NCI-H345 treated with DMSO at 0.1 percent for 48 hours (cell line): ENCODE data around the gene ATAD5.

Experiments used
- DNase-seq: peaks from one replicate; lab custom pipeline; 2025; ENCODE audit not compliant: unreplicated experiment; lab: John Stamatoyannopoulos, UW

The ATAD5 gene

DNA sequence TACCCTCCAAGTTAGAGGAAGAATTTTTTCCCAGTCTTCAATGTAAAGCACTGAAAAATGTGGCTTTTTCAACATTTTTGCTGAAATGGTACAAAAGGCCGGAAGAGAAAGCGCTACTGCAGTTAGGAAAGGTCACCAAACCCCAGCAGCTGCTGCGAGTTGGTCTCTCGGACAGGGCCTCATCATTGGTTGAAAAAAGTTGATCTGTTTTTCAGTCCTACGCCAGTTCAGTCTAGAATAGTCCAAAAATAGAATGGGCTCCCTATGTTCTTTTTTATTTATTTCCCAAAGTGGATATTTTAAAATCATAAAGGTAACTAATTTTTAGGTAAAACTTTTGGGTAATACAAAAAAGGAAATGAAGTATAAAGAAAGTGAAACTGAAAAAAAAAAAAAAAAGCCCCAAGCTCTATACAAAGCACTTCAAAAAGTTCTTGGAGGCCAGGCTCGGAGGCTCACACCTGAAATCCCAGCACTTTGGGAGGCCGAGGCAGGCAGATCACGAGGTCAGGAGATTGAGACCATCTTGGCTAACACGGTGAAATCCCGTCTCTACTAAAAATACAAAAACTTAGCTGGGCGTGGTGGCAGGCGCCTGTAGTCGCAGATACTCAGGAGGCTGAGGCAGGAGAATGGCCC is 107.4 kb downstream of the ATAD5 start:
- no peak for DNase-seq

DNA sequence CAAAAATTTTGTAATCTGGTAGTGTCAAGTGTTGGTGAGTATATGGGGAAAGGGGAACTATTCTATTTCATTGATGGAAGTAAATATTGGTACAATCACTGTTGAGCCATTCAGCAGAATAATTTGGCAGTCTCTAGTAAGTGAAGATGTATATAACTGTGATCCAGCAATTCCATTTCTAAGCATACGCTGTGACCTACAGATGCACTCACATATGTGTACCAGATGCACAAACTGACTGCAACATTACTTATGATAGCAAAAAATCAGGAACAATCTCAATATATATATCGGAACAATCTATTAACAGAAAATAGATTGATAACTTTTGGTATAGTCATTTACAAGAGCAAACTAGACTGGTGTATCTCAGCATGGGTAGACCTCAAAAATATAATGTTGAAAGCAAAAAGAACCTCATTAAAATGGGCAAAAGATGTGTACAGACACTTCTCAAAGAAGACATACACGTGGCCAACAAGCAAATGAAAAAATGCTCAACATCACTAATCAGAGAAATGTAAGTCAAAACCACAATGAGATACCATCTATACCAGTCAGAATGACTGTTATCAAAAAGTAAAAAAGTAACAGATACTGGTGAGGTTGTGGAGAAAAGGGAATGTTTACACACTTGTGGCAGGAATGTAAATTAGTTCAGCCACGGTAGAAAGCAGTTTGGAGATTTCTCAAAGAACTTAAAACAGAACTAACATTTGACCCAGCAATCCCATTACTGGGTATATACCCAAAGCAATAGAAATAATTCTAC is 110.7 kb downstream of the ATAD5 start:
- DNase-seq, result no peak
